ENCODE data around the gene OR52K2.

DNA sequence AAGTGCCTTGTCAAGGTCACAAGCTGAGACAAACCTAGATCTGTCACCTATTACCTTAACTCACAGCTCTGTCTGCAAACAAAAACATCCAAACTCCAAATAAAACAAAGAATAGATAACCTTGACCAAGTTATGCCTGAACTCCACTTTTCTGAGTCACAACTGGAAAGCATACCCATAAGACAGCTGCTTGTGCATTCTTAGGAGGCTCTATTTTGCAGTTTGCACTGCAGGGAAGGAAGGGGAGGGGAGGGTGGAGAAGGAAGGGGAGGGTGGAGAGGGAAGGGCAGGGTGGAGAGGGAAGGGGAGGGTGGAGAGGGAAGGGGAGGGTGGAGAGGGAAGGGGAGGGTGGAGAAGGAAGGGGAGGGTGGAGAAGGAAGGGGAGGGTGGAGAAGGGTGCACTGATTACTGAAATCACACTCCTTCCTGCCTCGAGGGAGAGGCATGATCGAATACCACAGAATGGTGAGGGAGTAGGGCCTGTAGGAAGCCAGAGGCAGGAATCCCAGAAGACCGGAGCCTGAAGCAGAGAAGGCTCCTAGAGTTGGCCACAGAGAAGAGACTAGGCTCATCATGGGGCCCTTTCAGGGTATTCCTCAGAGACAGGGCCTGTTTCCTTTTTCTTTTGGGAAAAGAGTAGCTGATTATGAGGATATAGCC lies 5.7 kb upstream of the OR52K2 start:
- no peak for TF ChIP-seq POLR2AphosphoS5 (IDR thresholded peaks at IDR 0.05; ENCODE audit: low read depth, low read length)
- TF ChIP-seq POLR2A (IDR thresholded peaks at IDR 0.05; ENCODE audit: low read depth, low read length): no peak
- no peak for TF ChIP-seq TAF1 (IDR thresholded peaks at IDR 0.05; ENCODE audit: borderline replicate concordance, low read depth, low read length)
